ENCODE measurements around the gene KLHL14.

DNA sequence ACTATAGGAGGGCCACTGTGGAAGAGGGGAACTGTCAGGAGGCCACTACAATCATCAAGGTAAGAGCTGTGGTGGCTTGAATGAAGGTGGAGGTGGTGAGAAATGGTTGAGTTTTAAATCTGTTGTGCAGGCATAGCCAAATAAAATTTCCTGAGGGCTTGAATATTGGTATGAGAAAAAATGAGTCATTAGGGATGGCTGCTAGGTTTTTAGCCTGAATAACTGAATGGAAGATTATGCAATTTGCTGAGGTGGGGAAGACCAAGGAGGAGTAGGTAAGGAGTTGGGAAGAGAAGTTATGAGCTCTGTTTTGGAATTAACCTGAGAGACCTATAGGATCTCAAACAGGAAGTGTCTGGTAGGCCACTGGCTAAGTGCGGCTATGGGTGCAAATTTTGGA is 84.0 kb downstream of the KLHL14 start:
- TF ChIP-seq CTCF (IDR thresholded peaks at IDR 0.05) (no peak), EP300 (IDR thresholded peaks at IDR 0.05) (no peak), POLR2A (IDR thresholded peaks at IDR 0.05) (no peak), POLR2AphosphoS5 (IDR thresholded peaks at IDR 0.05) (no peak)
